HCT116 (cell line): ENCODE measurements around the gene SP4. TPM values are rescaled to one million over a fixed set of nuclear protein-coding genes. Genes with fewer than 3 reads are reported as not detected.
"Not testable (repeated sequence)": the region's sequence is repeated elsewhere in the genome, so short reads cannot be mapped to it uniquely, and the experiment has no call there.

ENCODE experiments used
- ATAC-seq: fragments of 200-7000 bp; cut with Tn5 transposase; 2 replicates; pipeline ENCODE4 v1.9.1; 2020; ENCODE audit warnings: mild to moderate bottlenecking, moderate library complexity
- BruUV-seq: library from RNA; stranded (reverse); fragments of 400-500 nt; replicated peaks from 2 replicates; lab custom pipeline; 2021; lab: Mats Ljungman, UMichigan
- CTCF ChIA-PET: fragments of 300-600 bp; sonication (Branson Sonifier 250); formaldehyde crosslinking; loops from one replicate; lab custom pipeline; 2021; ENCODE audit warnings: antibody characterized with exemption; lab: Charles Lee
- POLR2A ChIA-PET: fragments of 300-600, 350-600 bp; sonication (Branson Sonifier 250); formaldehyde crosslinking; loops from one replicate; lab custom pipeline; 2021; ENCODE audit warnings: antibody characterized with exemption; lab: Charles Lee
- RAD21 ChIA-PET, 2 experiments: fragments of 300-600 bp; sonication (Branson Sonifier 250); formaldehyde crosslinking; loops; one replicate each; lab custom pipeline; 2023; ENCODE audit warnings: low total read pairs in 2 of 2; ENCODE audit not compliant: uncharacterized antibody in 2 of 2, unreplicated experiment in 2 of 2, low non-redundant PET in 1 of 2; lab: Charles Lee
- DNase-seq: peaks from one replicate; pipeline ENCODE4 v3.0.0-alpha.2; 2010; ENCODE audit warnings: low read depth, low spot score
- H2AFZ ChIP-seq: fragments of 200-600 bp; shearing (Covaris generic), sonication (generic); 2 replicates; pipeline ENCODE4 v1.6.1; 2017; ENCODE audit warnings: low read depth, mixed run types, mixed read lengths, antibody characterized with exemption, low read length; ENCODE audit not compliant: poor library complexity, severe bottlenecking
- H3K27ac ChIP-seq: 2 replicates; pipeline ENCODE4 v1.5.1; 2012; ENCODE audit warnings: low read depth, low read length
- H3K27me3 ChIP-seq: fragments of 200-600 bp; sonication (generic); 2 replicates; pipeline ENCODE4 v1.6.1; 2016; ENCODE audit warnings: mixed run types, low read length, mixed read lengths; ENCODE audit not compliant: insufficient read depth
- H3K36me3 ChIP-seq, 2 experiments: fragments of 200-500 bp in 1 of 2; fragments of 200-600 bp in 1 of 2; sonication (Bioruptor generic) in 1 of 2; sonication (generic) in 1 of 2; 2 replicates each; pipeline versions ENCODE4 v1.5.1 to v1.6.1; 2014 to 2016; ENCODE audit warnings: low read length in 2 of 2, inconsistent platforms in 1 of 2, mixed read lengths in 1 of 2, mixed run types in 1 of 2; ENCODE audit not compliant: insufficient read depth in 2 of 2, control insufficient read depth in 1 of 2
- H3K4me1 ChIP-seq, 2 experiments: fragments of 200-600 bp in 1 of 2; sonication (generic) in 1 of 2; 2 replicates each; pipeline versions ENCODE4 v1.5.1 to v1.6.1; 2012 to 2017; ENCODE audit warnings: low read length in 2 of 2, inconsistent platforms in 1 of 2, mild to moderate bottlenecking in 1 of 2, mixed read lengths in 1 of 2, mixed run types in 1 of 2, moderate library complexity in 1 of 2; ENCODE audit not compliant: insufficient read depth in 2 of 2, control insufficient read depth in 1 of 2
- H3K4me2 ChIP-seq: fragments of 200-600 bp; sonication (generic); 2 replicates; pipeline ENCODE4 v1.6.1; 2017; ENCODE audit warnings: mixed run types, low read length, mixed read lengths
- H3K4me3 ChIP-seq, 2 experiments: fragments of 200-600 bp in 1 of 2; sonication (generic) in 1 of 2; replicated peaks in 1 of 2; 2 replicates each; pipeline ENCODE4 v1.5.1; 2011 to 2016; ENCODE audit warnings: low read length in 2 of 2, control low read depth in 1 of 2, low read depth in 1 of 2, mild to moderate bottlenecking in 1 of 2, mixed read lengths in 1 of 2, mixed run types in 1 of 2
- H3K79me2 ChIP-seq: fragments of 200-600 bp; sonication (generic); 2 replicates; pipeline ENCODE4 v1.6.1; 2017; ENCODE audit warnings: mild to moderate bottlenecking, mixed run types, low read length, moderate library complexity, mixed read lengths; ENCODE audit not compliant: insufficient read depth
- H3K9ac ChIP-seq: fragments of 200-600 bp; sonication (generic); 2 replicates; pipeline ENCODE4 v1.6.1; 2016; ENCODE audit warnings: low read length, mixed read lengths
- H3K9me2 ChIP-seq: fragments of 200-600 bp; sonication (generic), shearing (Covaris generic); 2 replicates; pipeline ENCODE4 v1.6.1; 2017; ENCODE audit warnings: mixed run types, mild to moderate bottlenecking, moderate library complexity; ENCODE audit not compliant: insufficient read depth
- H3K9me3 ChIP-seq, 2 experiments: fragments of 200-500 bp in 1 of 2; fragments of 200-600 bp in 1 of 2; sonication (Bioruptor generic) in 1 of 2; sonication (generic) in 1 of 2; 2 replicates each; pipeline ENCODE4 v1.6.1; 2014 to 2017; ENCODE audit warnings: low read length in 2 of 2, mixed read lengths in 2 of 2, inconsistent platforms in 1 of 2, low read depth in 1 of 2, mild to moderate bottlenecking in 1 of 2, mixed run types in 1 of 2, moderate library complexity in 1 of 2; ENCODE audit not compliant: control insufficient read depth in 1 of 2, insufficient read depth in 1 of 2
- H4K20me1 ChIP-seq: fragments of 200-600 bp; sonication (generic), shearing (Covaris generic); 2 replicates; pipeline ENCODE4 v1.6.1; 2017; ENCODE audit warnings: mixed run types, mild to moderate bottlenecking, moderate library complexity; ENCODE audit not compliant: insufficient read depth
- EGR1 ChIP-seq: IDR thresholded peaks from 2 replicates; pipeline ENCODE4 v1.6.1; 2012; ENCODE audit warnings: low read depth
- POLR2A ChIP-seq: IDR thresholded peaks from 2 replicates; pipeline ENCODE4 v1.7.0; 2011; ENCODE audit warnings: borderline replicate concordance; ENCODE audit not compliant: insufficient read depth, insufficient read length; ENCODE audit errors: extremely low read depth
- intact Hi-C: fragments of 100-400 bp; cut with micrococcal nuclease; formaldehyde crosslinking; loops from 2 replicates; pipeline ENCODE4 v1.10.0; 2022
- total RNA-seq: library from RNA; stranded (reverse); gene quantifications from one replicate; pipeline ENCODE4 v1.2.1, GENCODE V29; 2021; ENCODE audit not compliant: unreplicated experiment
- TF ChIP-seq, protein P1 (sequence below): IDR thresholded peaks from 2 replicates; pipeline ENCODE4 v1.6.1; 2012; ENCODE audit warnings: low read depth

Gene SP4
- total RNA-seq, 1 experiment from 2014 or later = 7.6 TPM

GRCh38 chr7:21526448-21526847, 98.6 kb downstream of the SP4 start (continued):
- TF ChIP-seq, protein P1, sequence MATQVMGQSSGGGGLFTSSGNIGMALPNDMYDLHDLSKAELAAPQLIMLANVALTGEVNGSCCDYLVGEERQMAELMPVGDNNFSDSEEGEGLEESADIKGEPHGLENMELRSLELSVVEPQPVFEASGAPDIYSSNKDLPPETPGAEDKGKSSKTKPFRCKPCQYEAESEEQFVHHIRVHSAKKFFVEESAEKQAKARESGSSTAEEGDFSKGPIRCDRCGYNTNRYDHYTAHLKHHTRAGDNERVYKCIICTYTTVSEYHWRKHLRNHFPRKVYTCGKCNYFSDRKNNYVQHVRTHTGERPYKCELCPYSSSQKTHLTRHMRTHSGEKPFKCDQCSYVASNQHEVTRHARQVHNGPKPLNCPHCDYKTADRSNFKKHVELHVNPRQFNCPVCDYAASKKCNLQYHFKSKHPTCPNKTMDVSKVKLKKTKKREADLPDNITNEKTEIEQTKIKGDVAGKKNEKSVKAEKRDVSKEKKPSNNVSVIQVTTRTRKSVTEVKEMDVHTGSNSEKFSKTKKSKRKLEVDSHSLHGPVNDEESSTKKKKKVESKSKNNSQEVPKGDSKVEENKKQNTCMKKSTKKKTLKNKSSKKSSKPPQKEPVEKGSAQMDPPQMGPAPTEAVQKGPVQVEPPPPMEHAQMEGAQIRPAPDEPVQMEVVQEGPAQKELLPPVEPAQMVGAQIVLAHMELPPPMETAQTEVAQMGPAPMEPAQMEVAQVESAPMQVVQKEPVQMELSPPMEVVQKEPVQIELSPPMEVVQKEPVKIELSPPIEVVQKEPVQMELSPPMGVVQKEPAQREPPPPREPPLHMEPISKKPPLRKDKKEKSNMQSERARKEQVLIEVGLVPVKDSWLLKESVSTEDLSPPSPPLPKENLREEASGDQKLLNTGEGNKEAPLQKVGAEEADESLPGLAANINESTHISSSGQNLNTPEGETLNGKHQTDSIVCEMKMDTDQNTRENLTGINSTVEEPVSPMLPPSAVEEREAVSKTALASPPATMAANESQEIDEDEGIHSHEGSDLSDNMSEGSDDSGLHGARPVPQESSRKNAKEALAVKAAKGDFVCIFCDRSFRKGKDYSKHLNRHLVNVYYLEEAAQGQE = no peak
- TF ChIP-seq POLR2A (no peak), EGR1 (no peak)

DNA sequence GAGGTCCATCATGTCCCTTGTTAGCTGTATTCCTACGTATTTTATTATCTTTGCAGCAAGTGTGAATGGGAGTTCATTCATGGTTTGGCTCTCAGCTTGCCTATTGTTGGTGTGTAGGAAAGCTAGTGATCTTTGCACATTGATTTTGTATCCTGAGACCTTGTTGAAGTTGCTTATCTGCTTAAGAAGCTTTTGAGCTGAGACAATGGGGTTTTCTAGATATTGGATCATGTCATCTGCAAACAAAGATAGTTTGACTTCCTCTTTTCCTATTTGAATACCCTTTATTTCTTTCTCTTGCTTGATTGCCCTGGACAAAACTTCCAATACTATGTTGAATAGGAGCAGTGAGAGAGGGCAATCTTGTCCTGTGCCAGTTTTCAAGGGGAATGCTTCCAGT, 104.6 kb downstream of the SP4 start:
- H2AFZ ChIP-seq, BruUV-seq, POLR2A ChIA-PET, H3K27me3 ChIP-seq, H3K9me3 ChIP-seq, H3K79me2 ChIP-seq, ATAC-seq, H3K9me2 ChIP-seq, H3K9ac ChIP-seq, DNase-seq, H3K27ac ChIP-seq, H3K4me2 ChIP-seq, CTCF ChIA-PET, H4K20me1 ChIP-seq, H3K4me1 ChIP-seq, H3K4me3 ChIP-seq, RAD21 ChIA-PET, H3K36me3 ChIP-seq, intact Hi-C loops: not testable (repeated sequence)

DNA sequence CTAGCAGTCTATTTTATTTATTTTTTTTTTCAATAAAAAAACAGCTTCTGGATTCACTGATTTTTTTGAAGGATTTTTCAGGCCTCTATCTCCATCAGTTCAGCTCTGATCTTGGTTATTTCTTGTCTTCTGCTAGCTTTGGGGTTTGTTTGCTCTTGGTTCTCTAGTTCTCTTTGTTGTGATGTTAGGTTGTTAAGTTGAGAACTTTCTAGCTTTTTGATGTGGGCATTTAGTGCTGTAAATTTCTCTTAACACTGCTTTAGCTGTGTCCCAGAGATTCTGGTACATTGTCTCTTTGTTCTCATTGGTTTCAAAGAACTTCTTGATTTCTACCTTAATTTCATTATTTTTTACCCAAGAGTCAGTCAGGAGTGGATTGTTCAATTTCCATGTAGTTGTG, 105.8 kb downstream of the SP4 start:
- RAD21 ChIA-PET, DNase-seq, H3K9me2 ChIP-seq, ATAC-seq, H3K9ac ChIP-seq, H2AFZ ChIP-seq, POLR2A ChIA-PET, BruUV-seq, H3K27ac ChIP-seq, H4K20me1 ChIP-seq, H3K4me2 ChIP-seq, H3K9me3 ChIP-seq, H3K4me3 ChIP-seq, H3K27me3 ChIP-seq, H3K4me1 ChIP-seq, H3K36me3 ChIP-seq, CTCF ChIA-PET, intact Hi-C loops, H3K79me2 ChIP-seq: not testable (repeated sequence)

GRCh38 chr7:21536445-21537118, 108.7 kb downstream of the SP4 start:
- ATAC-seq, POLR2A ChIA-PET, BruUV-seq: not testable (repeated sequence)

More at GRCh38 chr7:21536445-21537118, 108.7 kb downstream of the SP4 start:
- H3K4me3 ChIP-seq, H3K27me3 ChIP-seq, DNase-seq, H3K4me1 ChIP-seq, H3K9ac ChIP-seq, H3K79me2 ChIP-seq, RAD21 ChIA-PET, CTCF ChIA-PET, H3K36me3 ChIP-seq, intact Hi-C loops, H3K9me2 ChIP-seq, H2AFZ ChIP-seq, H4K20me1 ChIP-seq, H3K4me2 ChIP-seq, H3K27ac ChIP-seq, H3K9me3 ChIP-seq: not testable (repeated sequence)
